Ovary (tissue), 9 donors: ENCODE data around the gene UBE3C. TPM values are rescaled to one million over a fixed set of nuclear protein-coding genes. Genes with fewer than 3 reads are reported as not detected.

Experiments used
- DNase-seq, 5 donors: peaks; one replicate each; pipeline ENCODE4 v3.0.0-alpha.2; 2019 to 2020
- H3K27ac ChIP-seq, 2 donors: fragments of 200-600 bp; one replicate each; pipeline versions ENCODE4 v1.5.1 to v1.8.0; 2019 to 2022
- H3K27me3 ChIP-seq: fragments of 200-600 bp; one replicate; pipeline ENCODE4 v1.8.0; 2022
- H3K36me3 ChIP-seq: fragments of 200-600 bp; sonication (generic); one replicate; pipeline ENCODE4 v1.5.1; 2019
- H3K4me1 ChIP-seq: one replicate; pipeline ENCODE4 v1.8.1; 2013; ENCODE audit warnings: mild to moderate bottlenecking, moderate library complexity; ENCODE audit not compliant: insufficient read depth
- H3K4me3 ChIP-seq: fragments of 200-600 bp; sonication (generic); one replicate; pipeline ENCODE4 v1.5.1; 2017
- H3K9me3 ChIP-seq, 2 donors: fragments of 200-600 bp in 1 of 2; sonication (generic) in 1 of 2; one replicate each; pipeline versions ENCODE4 v1.5.1 to v1.8.1; 2013 to 2019; ENCODE audit warnings: mild to moderate bottlenecking in 1 of 2, moderate library complexity in 1 of 2
- CTCF ChIP-seq, 3 donors: fragments of 450-650 bp in 2 of 3; fragments of 200-600 bp in 1 of 3; IDR thresholded peaks; one replicate each; pipeline versions ENCODE4 v1.5.1 to v1.8.0; 2016 to 2022; ENCODE audit warnings: antibody characterized with exemption in 3 of 3, mild to moderate bottlenecking in 1 of 3
- EP300 ChIP-seq: sonication (generic); formaldehyde crosslinking; IDR thresholded peaks from one replicate; pipeline ENCODE4 v1.6.1; 2017; ENCODE audit warnings: antibody characterized with exemption
- POLR2A ChIP-seq: fragments of 450-650 bp; IDR thresholded peaks from one replicate; pipeline ENCODE4 v1.6.1; 2017; ENCODE audit warnings: antibody characterized with exemption, mild to moderate bottlenecking, moderate library complexity
- WGBS, 3 donors: extraction: QIAGEN DNeasy Blood & Tissue Kit in 1 of 3; methylation state at CpG; one replicate each; pipeline versions ENCODE4 v1.1.5 to v1.1.7; 2013 to 2017; 5-methylcytosine and 5-hydroxymethylcytosine counted together
- intact Hi-C, 4 donors: fragments of 100-400 bp; cut with DNase I; formaldehyde crosslinking; loops; one replicate each; pipeline versions ENCODE4 v1.11.0 to v1.15.1; 2022 to 2023
- polyA plus RNA-seq, 2 donors: library from polyadenylated mRNA; stranded (reverse); fragments of 200-250 nt in 1 of 2; fragments of 350-450 nt in 1 of 2; fragmentation: Illumina TruSeq in 1 of 2; extraction: RNeasy Lipid Tissue Mini Kit (QIAGEN cat#74804) in 1 of 2; gene quantifications; one replicate each; pipeline ENCODE4 v1.2.3, GENCODE V29; 2013 to 2014
- total RNA-seq, 7 donors: library from RNA; depleted of rRNA in 2 of 7; stranded (reverse); fragments of >200 nt in 2 of 7; fragmentation: NEBNext Ultra II Directional in 3 of 7; extraction: Animal tissue kit (Norgen Biotek cat#: 25700) in 3 of 7; gene quantifications; one replicate each; pipeline versions ENCODE4 v1.1.0 to v1.2.4, GENCODE V29; 2016 to 2023
- donor health status: DM: no; HTN: no; CAD: no; lungs with moderate emphysema.
- donor health status: DM: no; HTN: no; CAD: no.
- donor health status: Bipolar disorder and iron deficiency.
- donor health status: DM: yes; HTN: yes; CAD: no.
- donor health status: DM: no; HTN: no; CAD: no.
- donor health status: DM: yes; HTN: yes; CAD: no.

Gene UBE3C
- total and polyA plus RNA-seq, 9 donors = 21.5 to 62.7 (median 45.4) TPM

DNA sequence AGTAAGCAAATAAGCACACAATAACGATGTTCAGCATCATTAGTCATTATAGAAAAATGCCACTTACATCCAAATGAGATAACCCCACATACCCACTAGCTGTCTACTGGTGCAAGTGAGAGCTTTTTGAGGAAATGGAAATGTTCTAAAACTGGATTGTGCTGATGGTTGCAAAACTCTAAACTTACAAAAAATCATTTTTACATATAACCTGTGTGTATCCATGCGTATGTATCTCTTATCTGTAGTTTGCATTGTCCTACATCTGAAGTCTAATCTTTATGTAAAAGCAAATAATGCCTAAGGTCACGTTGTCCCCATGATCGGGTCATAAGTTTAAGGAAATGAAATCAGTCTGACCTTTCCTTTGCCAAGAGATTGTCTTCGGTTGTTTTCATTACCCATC, 116.5 kb downstream of the UBE3C start:
- 54 to 68% (median 61%) methylated on average over 5 of the region's 5 CpGs for WGBS, 3 donors
- intact Hi-C loops = no loop called here

DNA sequence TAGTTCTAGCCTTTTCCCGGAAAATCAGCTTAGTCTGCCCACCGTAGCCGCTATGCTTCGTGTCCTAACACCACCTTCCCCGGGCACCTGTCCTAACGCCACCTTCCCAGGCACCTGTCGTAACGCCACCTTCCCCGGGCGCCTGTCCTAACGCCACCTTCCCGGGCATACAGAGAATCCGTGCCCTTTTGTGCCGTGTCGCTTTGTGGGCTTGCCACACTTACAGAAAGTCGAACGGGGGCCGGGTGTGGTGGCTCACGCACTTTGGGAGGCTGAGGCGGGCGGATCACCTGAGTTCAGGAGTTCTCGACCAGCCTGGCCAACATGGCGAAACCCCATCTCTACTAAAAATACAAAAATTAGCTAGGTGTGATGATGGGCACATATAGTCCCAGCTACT, 124.4 kb downstream of the UBE3C start:
- no peaks in the 10 kb centered on the region for H3K9me3 ChIP-seq
- H3K36me3 ChIP-seq = no peaks in the 10 kb centered on the region
- H3K4me3 ChIP-seq = no peak overlapping the region
- DNase-seq = no peak
- H3K27ac ChIP-seq = no peak overlapping the region
- no peak for TF ChIP-seq EP300
- TF ChIP-seq POLR2A = no peak
- TF ChIP-seq CTCF (IDR thresholded peaks at IDR 0.05) = no peak
- intact Hi-C loops = no loop called here
- H3K4me1 ChIP-seq = no peaks in the 10 kb centered on the region
- WGBS, 3 donors = 94 to 96% (median 95%) methylated on average over 23 of the region's 23 CpGs
- H3K27me3 ChIP-seq = no peaks in the 10 kb centered on the region

More for the DNA sequence above, 116.5 kb downstream of the UBE3C start:
- Histone ChIP-seq H3K9me3 (no peaks in the 10 kb centered on the region), H3K4me3 (no peak overlapping the region), H3K27me3 (no peaks in the 10 kb centered on the region), H3K27ac (no peak overlapping the region), H3K4me1 (no peaks in the 10 kb centered on the region), H3K36me3 (no peaks in the 10 kb centered on the region)
- no peak for DNase-seq
- no peak for TF ChIP-seq POLR2A
- no peak for TF ChIP-seq EP300
- no peak for TF ChIP-seq CTCF (IDR thresholded peaks at IDR 0.05)

DNA sequence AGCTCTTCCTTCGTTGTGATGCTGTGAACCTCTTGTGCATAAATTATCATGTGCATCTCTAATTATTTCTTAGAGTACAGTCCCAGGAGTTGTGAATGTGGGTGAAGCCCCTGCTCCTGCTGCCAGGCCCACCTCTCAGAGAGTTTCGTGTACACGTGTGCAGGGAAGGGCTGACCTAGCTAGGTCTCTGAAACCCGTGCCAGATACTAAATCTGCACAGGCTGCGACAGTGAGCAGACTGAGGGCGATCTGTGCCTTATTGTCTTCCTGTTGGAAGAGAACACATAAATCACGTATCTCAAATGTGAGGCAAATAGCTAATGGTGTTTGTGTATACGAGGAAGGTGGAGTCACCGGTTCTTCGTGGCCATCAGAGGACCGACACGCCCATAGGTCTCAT, 126.3 kb downstream of the UBE3C start:
- TF ChIP-seq CTCF (IDR thresholded peaks at IDR 0.05) (no peak), POLR2A (no peak), EP300 (no peak)
- Histone ChIP-seq H3K9me3 (no peaks in the 10 kb centered on the region), H3K27ac (no peak overlapping the region), H3K27me3 (no peaks in the 10 kb centered on the region), H3K4me3 (no peak overlapping the region), H3K4me1 (no peaks in the 10 kb centered on the region), H3K36me3 (no peaks in the 10 kb centered on the region)
- intact Hi-C loops = no loop called here
- peak in 1 of 5 donors; percentile 12 for DNase-seq
- WGBS, 3 donors = 89 to 91% (median 90%) methylated on average over 12 of the region's 12 CpGs

DNA sequence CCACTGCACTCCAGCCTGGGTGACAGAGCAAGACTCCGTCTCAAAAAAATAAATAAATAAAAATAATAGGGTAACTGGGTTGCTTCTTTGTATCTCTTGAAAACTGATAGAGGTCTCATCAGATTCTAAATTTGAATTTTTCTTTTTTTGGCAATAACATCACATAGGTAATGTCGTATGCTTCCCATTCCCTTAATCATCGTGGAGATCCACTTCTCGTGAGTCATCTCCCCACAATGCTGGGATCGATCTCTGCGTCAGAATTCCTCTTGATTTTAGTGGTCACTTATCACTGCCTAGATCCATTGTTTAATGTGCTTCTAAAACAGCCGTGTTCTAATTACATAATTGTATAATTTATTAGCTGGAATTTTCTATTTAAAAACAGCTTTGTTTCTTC, 127.5 kb downstream of the UBE3C start:
- no peak for DNase-seq
- no peaks in the 10 kb centered on the region for H3K27me3 ChIP-seq
- H3K4me1 ChIP-seq = no peaks in the 10 kb centered on the region
- WGBS, 3 donors = 90 to 92% (median 91%) methylated on average over 7 of the region's 7 CpGs
- no peak for TF ChIP-seq POLR2A
- no peak for TF ChIP-seq EP300
- no peak for TF ChIP-seq CTCF (IDR thresholded peaks at IDR 0.05)
- H3K36me3 ChIP-seq = no peaks in the 10 kb centered on the region
- no peak overlapping the region for H3K4me3 ChIP-seq
- no peak overlapping the region for H3K27ac ChIP-seq
- intact Hi-C loops = no loop called here
- H3K9me3 ChIP-seq = no peaks in the 10 kb centered on the region
